Ascending aorta (tissue), 2 donors: Measurements from ENCODE around the gene ADCY1. TPM values are rescaled to one million over a fixed set of nuclear protein-coding genes. Genes with fewer than 3 reads are reported as not detected.

Source experiments
- DNase-seq, 2 donors: peaks; one replicate each; pipeline ENCODE4 v3.0.0-alpha.2; 2019; ENCODE audit warnings: low spot score in 2 of 2
- H3K27ac ChIP-seq, 2 donors: fragments of 200-600 bp; sonication (generic); one replicate each; pipeline ENCODE4 v1.5.1; 2016 to 2017; ENCODE audit warnings: mild to moderate bottlenecking in 1 of 2
- H3K27me3 ChIP-seq: fragments of 200-600 bp; sonication (generic); one replicate; pipeline ENCODE4 v1.5.1; 2017
- H3K36me3 ChIP-seq, 2 donors: fragments of 200-600 bp; sonication (generic); one replicate each; pipeline ENCODE4 v1.5.1; 2016
- H3K4me1 ChIP-seq, 2 donors: fragments of 200-600 bp; sonication (generic); one replicate each; pipeline ENCODE4 v1.5.1; 2016 to 2017; ENCODE audit warnings: mild to moderate bottlenecking in 1 of 2
- H3K4me3 ChIP-seq, 2 donors: fragments of 200-600 bp; sonication (generic); one replicate each; pipeline ENCODE4 v1.5.1; 2016 to 2017; ENCODE audit warnings: mild to moderate bottlenecking in 1 of 2
- H3K9me3 ChIP-seq, 2 donors: fragments of 200-600 bp; sonication (generic); one replicate each; pipeline ENCODE4 v1.5.1; 2016
- intact Hi-C: fragments of 100-400 bp; cut with DNase I; formaldehyde crosslinking; loops from one replicate; pipeline ENCODE4 v1.15.1; 2023
- total RNA-seq: library from RNA; depleted of rRNA; stranded (reverse); fragments of >200 nt; gene quantifications from one replicate; pipeline ENCODE4 v1.1.0, GENCODE V29; 2016
- TF ChIP-seq, protein P1 (sequence below), 3 experiments: fragments of 200-600 bp in 2 of 3; fragments of 450-650 bp in 1 of 3; sonication (generic) in 2 of 3; IDR thresholded peaks; one replicate each; pipeline ENCODE4 v1.5.1; 2016 to 2019; ENCODE audit warnings: antibody characterized with exemption in 3 of 3, mild to moderate bottlenecking in 1 of 3, moderate library complexity in 1 of 3

The ADCY1 gene
- total RNA-seq, 1 donor from 2014 or later: 3.6 TPM

DNA sequence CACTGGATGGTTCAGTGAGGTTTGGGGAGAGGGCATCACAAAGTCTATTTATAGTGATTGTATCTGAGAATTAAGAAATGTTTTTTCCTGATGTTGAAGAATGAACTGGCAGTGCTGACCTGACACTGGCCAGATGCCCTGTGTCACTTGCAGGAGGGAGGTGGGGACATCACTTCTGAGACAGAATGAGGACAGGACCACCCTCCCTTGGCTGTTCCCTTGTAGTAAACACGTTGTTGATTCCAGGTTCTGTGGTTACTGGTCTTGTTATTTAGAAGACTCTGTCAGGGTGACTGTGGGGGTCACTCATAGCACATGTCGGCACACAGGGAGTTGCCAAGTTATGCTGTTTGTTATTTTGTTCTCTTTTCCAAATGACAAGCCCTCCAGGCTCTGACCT lies 126.4 kb downstream of the ADCY1 start:
- Histone ChIP-seq H3K27ac (no peak overlapping the region), H3K36me3 (no peaks in the 10 kb centered on the region), H3K9me3 (no peaks in the 10 kb centered on the region), H3K27me3 (no peaks in the 10 kb centered on the region), H3K4me1 (no peaks in the 10 kb centered on the region), H3K4me3 (no peak overlapping the region)
- peak in 1 of 2 donors; percentile 35 for DNase-seq
- intact Hi-C loops: no loop called here
- TF ChIP-seq, protein P1, sequence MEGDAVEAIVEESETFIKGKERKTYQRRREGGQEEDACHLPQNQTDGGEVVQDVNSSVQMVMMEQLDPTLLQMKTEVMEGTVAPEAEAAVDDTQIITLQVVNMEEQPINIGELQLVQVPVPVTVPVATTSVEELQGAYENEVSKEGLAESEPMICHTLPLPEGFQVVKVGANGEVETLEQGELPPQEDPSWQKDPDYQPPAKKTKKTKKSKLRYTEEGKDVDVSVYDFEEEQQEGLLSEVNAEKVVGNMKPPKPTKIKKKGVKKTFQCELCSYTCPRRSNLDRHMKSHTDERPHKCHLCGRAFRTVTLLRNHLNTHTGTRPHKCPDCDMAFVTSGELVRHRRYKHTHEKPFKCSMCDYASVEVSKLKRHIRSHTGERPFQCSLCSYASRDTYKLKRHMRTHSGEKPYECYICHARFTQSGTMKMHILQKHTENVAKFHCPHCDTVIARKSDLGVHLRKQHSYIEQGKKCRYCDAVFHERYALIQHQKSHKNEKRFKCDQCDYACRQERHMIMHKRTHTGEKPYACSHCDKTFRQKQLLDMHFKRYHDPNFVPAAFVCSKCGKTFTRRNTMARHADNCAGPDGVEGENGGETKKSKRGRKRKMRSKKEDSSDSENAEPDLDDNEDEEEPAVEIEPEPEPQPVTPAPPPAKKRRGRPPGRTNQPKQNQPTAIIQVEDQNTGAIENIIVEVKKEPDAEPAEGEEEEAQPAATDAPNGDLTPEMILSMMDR (IDR thresholded peaks at IDR 0.05): no peak

DNA sequence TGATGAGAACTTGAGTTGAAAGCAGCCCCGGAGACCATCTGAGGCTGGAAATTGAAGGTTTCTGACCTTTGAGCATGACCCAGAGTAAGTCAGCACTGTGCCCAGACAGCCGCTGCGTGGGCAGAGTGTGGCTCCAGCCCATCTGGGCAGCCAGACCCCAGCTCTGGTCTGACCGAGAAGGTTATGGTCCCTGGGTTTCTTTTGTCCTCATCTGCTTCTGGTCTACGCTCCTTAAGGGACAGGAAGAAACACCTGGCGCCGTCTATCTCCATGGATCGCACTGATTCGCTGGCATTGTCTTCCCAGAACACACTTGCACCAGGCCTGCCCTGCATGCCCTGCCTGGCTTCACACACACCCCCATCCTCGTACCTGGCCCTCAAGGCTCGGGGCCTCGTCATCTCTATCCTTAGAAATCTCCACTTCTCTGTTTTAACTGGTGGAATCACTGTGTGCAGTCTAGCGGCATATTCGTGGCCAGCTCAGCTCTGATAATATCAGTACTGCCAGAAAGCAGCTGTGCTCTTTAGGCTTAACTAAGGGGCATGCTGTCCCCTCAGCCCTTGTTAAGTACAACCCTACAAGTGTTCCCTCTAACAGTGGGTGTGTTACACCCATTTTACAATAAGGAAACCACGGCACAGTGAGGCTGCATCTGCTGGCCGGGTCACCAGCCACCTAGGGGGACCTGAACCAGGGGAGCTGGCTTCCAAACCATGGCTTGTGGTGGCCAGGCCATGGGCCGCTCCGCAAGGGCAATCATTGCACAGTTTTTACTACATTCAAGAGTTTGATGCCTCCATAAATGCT lies 127.7 kb downstream of the ADCY1 start:
- H3K27me3 ChIP-seq: no peaks in the 10 kb centered on the region
- peak in 1 of 2 donors; percentile 37 for DNase-seq
- TF ChIP-seq, protein P1 (IDR thresholded peaks at IDR 0.05): no peak
- H3K36me3 ChIP-seq: no peaks in the 10 kb centered on the region
- H3K9me3 ChIP-seq: no peaks in the 10 kb centered on the region
- no peak overlapping the region for H3K27ac ChIP-seq
- H3K4me3 ChIP-seq: no peak overlapping the region
- intact Hi-C loops: no loop called here
- H3K4me1 ChIP-seq: no peaks in the 10 kb centered on the region

DNA sequence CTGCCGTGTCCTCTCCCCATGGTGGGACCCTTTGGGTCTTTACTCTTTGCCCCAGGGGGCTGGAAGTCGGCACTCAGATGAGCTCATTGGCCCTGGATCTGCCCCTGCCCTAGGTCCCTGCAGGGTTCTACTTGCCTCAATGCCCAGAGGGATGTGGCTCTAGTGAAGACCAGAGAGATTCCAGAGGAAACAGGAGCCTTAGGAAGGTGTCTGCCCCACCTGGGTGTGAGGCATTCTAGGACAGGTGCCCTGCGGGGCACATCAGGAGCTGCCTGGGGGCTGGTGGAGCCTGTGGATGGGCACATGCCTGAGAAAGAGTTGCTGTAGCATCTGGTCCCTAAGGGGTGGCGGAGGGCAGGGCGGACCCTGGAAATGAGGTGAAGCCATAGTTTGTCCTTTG lies 128.6 kb downstream of the ADCY1 start:
- H3K27ac ChIP-seq: no peak overlapping the region
- no peaks in the 10 kb centered on the region for H3K27me3 ChIP-seq
- no peaks in the 10 kb centered on the region for H3K36me3 ChIP-seq
- intact Hi-C loops: no loop called here
- H3K4me1 ChIP-seq: no peaks in the 10 kb centered on the region
- DNase-seq: peak in 1 of 2 donors; percentile 49
- TF ChIP-seq, protein P1 (IDR thresholded peaks at IDR 0.05): no peak
- no peaks in the 10 kb centered on the region for H3K9me3 ChIP-seq
- no peak overlapping the region for H3K4me3 ChIP-seq

DNA sequence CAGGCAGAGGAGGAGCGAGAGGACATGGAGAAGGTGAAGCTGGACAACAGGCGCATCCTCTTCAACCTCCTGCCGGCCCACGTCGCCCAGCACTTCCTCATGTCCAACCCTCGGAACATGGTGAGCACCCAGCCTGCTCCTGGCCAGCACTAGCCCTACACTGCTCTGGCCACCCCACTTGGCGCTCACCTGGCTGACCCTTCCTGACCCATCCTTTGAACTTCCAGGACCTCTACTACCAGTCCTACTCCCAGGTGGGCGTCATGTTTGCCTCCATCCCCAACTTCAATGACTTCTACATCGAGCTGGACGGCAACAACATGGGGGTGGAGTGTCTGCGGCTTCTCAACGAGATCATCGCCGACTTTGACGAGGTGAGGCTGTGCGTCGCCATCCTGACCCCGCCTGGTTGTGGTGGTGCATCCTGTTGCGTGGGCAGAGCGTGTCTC lies 129.2 kb downstream of the ADCY1 start:
- TF ChIP-seq, protein P1 (IDR thresholded peaks at IDR 0.05): no peak
- DNase-seq: peak in 1 of 2 donors; percentile 47
- Histone ChIP-seq H3K27me3 (no peaks in the 10 kb centered on the region), H3K27ac (no peak overlapping the region), H3K9me3 (no peaks in the 10 kb centered on the region), H3K4me3 (no peak overlapping the region), H3K4me1 (no peaks in the 10 kb centered on the region), H3K36me3 (no peaks in the 10 kb centered on the region)
- intact Hi-C loops: no loop called here

DNA sequence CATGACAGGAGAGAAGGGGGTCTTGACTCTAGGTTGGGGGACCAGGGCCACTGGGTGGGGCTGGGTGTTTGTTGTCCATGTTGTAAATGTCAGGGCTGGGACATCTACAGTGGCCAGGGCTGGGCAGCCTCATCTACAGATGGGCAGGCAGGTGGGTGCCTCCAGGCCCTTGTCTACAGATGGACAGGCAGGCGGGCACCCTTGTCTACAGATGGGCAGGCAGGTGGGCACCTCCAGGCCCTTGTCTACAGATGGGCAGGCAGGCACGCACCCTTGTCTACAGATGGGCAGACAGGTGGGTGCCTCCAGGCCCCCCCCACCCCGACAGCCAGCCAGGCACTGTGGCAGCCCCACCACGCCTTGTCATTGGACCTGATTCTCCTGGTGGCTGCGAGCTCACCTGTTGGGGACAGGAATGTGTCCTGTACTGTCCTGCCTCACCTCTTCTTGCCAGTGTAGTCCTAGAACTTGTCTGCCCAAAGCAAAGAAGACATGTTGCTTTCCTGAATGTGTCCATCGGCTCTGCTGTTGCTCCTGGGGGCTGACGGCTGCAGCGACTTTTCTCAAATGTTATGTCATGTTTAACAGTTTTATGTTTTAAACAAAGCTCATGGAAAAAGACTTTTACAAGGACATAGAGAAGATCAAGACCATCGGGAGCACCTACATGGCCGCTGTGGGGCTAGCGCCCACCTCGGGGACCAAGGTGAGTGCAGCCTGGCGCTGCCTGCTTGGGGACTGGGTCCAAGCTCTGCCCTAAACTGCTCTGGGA lies 129.9 kb downstream of the ADCY1 start:
- TF ChIP-seq, protein P1 (IDR thresholded peaks at IDR 0.05): no peak
- Histone ChIP-seq H3K27me3 (no peaks in the 10 kb centered on the region), H3K4me3 (no peak overlapping the region), H3K36me3 (no peaks in the 10 kb centered on the region), H3K9me3 (no peaks in the 10 kb centered on the region), H3K4me1 (no peaks in the 10 kb centered on the region), H3K27ac (no peak overlapping the region)
- peak in 1 of 2 donors; percentile 33 for DNase-seq
- intact Hi-C loops: no loop called here
